ENCODE results near the gene TMEM131L.
"Not testable (repeated sequence)": the region's sequence is repeated elsewhere in the genome, so short reads cannot be mapped to it uniquely, and the experiment has no call there.

Gene TMEM131L

DNA sequence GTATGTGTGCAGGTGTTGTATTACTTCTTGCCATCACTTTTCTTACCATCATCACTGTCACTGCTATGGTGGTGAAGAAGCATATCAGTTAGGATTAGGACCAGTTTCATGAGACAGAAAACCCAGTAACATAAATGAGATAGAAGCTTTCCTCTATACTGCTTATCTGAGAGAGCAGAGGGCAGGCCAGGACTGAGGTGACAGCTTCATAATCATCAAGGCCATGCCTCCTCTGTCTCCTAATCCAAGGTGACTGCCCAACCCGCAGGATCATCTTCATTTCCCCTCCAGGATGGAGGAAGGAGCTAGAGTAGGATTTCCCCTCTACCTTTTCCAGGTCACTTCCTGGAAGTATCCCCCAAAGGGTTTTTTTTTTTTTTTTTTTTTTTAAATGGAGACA lies 35.4 kb downstream of the TMEM131L start:
- H3K27ac ChIP-seq: no peak overlapping the region
- no peak for TF ChIP-seq ZFX (IDR thresholded peaks at IDR 0.05; ENCODE audit: borderline replicate concordance)
- TF ChIP-seq, protein P1, sequence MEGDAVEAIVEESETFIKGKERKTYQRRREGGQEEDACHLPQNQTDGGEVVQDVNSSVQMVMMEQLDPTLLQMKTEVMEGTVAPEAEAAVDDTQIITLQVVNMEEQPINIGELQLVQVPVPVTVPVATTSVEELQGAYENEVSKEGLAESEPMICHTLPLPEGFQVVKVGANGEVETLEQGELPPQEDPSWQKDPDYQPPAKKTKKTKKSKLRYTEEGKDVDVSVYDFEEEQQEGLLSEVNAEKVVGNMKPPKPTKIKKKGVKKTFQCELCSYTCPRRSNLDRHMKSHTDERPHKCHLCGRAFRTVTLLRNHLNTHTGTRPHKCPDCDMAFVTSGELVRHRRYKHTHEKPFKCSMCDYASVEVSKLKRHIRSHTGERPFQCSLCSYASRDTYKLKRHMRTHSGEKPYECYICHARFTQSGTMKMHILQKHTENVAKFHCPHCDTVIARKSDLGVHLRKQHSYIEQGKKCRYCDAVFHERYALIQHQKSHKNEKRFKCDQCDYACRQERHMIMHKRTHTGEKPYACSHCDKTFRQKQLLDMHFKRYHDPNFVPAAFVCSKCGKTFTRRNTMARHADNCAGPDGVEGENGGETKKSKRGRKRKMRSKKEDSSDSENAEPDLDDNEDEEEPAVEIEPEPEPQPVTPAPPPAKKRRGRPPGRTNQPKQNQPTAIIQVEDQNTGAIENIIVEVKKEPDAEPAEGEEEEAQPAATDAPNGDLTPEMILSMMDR (IDR thresholded peaks at IDR 0.05): no peak

DNA sequence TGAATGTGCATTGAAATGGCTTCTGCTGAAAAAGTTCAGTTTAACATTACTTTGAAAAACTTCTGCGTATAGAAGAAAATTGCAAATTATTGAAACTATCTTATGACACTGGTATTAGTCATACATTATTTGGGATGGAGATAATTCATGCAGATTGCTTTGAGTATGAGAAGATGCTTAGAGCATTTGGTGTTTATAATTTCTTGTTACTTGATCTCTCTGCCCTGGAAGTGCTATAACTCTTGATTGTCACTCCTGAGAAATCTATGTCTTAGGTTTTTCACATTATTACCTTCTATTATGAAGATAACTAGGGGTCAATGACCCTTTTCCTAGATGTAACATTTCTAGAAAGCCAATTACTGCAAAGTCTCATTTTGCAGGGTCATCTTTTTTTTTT lies 36.4 kb downstream of the TMEM131L start:
- H3K27ac ChIP-seq: no peak overlapping the region
- TF ChIP-seq, protein P1 (IDR thresholded peaks at IDR 0.05): no peak
- no peak for TF ChIP-seq ZFX (IDR thresholded peaks at IDR 0.05; ENCODE audit: borderline replicate concordance)

DNA sequence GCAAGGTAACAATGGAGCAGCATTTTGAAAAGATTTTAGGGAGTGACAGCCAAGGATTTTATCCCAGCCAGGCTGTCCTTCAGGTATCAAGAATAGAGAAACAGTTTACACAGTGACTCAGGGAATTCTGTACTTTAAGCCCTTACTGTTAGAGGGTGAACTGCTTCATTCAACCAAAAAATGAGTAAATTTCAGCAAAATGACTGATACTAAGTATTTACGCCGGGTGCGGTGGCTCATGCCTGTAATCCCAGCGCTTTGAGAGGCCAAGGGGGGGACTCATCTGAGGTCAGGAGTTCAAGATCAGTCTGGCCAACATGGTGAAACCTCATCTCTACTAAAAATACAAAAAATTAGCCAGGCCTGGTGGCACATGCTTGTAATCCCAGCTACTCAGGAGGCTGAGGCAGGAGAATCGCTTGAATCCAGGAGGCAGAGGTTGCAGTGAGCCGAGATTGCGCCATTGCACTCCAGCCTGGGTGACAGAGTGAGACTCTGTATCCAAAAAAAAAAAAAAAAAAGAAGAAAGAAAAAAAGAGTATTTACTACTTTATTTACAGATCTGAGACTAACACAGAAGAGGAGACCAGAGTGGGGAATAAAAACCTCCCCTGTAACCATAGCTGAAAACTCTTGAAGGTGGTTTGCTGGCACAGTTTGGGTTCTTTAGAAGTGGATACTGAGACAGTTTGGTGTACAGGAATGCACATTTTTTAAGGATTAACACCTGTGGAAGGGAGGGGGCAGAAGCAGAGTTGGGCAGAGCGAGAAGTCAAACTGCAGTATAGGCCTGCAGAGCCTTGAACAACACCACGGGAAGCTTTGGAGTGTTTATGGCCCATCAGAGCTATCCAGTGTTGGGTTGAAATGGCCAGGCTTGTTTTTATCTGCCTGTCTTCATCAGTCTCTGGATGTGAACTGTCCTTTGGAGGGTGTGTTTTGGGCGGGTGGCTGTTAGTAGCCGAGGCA lies 40.5 kb downstream of the TMEM131L start:
- TF ChIP-seq ZFX (IDR thresholded peaks at IDR 0.05; ENCODE audit: borderline replicate concordance): no peak
- TF ChIP-seq, protein P1 (IDR thresholded peaks at IDR 0.05): no peak
- H3K27ac ChIP-seq: no peak overlapping the region

DNA sequence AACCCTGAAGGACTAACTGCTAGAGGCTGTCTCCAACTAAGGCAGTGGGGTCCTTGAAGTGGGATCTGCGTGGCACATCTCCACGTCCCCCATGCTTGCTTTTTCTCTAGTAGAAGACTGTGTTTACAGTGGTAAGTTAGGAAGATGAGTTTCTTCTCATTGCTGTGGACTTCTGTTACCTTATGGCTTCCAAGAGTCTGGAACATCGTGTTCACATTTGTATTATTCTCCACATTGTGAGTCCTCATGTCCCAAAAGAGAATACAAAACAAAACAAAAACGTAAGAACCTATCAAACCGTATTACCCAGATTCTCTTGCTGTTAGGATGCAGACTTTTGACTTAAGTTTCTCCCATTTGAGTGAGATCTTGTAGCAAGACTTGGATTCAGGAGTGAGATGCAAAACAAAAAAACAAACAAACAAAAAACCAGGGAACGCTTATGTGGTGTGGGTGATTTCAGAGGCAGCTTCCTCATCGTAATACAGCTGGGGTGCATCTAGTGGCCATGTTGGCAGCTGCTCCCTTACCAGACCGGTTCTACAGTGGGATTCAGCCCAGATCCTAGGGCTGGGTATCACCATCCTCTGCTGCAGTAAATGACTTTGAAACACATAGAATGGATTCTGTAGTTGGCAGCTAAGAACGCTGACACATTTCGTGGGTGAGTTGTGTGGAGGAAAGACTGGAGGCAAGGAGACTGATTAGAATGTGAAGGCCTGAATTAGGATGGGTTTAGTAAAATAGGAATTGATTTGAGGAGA lies 41.3 kb downstream of the TMEM131L start:
- TF ChIP-seq, protein P1 (IDR thresholded peaks at IDR 0.05): no peak
- no peak for TF ChIP-seq ZFX (IDR thresholded peaks at IDR 0.05; ENCODE audit: borderline replicate concordance)
- no peak overlapping the region for H3K27ac ChIP-seq

DNA sequence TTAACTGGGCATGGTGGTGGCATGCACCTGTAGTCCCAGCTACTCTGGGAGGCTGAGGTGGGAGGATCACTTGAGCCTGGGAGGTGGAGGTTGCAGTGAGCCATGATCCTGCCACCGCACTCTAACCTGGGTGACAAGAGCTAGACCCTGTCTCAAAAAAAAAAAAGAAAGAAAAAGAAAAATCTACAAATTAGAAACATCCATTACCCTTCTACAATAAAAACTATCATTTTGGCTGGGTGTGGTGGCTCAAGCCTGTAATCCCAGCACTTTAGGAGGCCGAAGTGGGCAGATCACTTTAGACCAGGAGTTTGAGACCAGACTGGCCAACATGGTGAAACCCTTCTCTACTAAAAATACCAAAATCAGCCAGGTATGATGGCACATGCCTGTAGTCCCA lies 43.1 kb downstream of the TMEM131L start:
- H3K27ac ChIP-seq: not testable (repeated sequence)

DNA sequence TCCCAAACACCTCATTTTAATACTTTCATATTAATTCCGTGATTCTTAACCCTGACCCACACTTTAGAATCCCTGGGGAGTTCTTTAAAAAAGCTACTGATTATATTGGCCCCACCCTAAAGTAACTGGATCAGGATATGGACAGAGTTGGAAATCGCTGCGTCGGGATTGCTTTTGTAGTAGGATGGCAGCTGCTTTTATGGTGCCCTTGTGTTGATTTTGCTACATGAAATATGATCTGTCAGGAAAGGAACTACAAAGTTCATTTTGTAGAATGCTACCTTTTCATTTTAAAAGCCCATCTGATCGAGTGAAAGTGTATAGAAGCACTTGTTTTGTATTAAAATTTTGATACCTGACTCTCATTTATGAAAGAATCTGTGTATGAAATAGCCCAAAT lies 43.6 kb downstream of the TMEM131L start:
- TF ChIP-seq ZFX (IDR thresholded peaks at IDR 0.05; ENCODE audit: borderline replicate concordance): no peak
- TF ChIP-seq, protein P1 (IDR thresholded peaks at IDR 0.05): no peak
- no peak overlapping the region; the same call in 1 of the 2 replicates for H3K27ac ChIP-seq

DNA sequence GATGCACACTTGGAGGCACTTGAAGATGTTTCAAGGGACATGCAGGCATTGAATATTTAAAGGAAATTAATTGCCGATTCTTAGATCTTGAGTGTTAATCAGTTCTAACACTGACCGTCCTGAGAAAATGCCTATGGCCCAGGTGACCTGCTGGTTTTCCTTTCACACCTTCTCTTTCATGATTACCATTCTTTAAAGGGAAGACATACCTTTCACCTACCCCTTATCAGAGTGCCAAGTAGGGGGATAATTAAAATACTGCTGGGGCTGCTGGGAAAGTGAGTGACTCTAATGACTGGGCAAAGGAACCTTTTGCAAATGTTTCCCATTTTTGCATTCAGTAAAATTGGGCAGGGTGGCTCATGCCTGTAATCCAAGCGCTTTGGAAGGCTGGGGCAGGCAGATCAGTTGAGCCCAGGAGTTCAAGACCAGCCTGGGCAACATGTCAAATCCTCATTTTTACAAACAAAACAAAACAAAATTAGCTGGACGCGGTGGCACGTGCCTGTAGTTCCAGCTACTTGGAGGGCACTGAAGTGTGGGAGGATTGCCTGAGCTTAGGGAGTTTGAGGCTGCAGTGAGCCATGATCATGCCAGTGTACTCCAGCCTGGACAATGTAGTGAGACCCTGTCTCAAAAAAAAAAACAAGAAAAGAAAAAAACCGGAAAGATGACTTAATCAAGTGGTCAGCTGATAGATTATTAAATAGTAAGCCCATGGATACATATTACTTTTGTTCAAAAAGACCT lies 44.3 kb downstream of the TMEM131L start:
- TF ChIP-seq, protein P1 (IDR thresholded peaks at IDR 0.05): no peak
- TF ChIP-seq ZFX (IDR thresholded peaks at IDR 0.05; ENCODE audit: borderline replicate concordance): no peak
- H3K27ac ChIP-seq: no peak overlapping the region
